ENCODE measurements around the gene ERC2. TPM values are rescaled to one million over a fixed set of nuclear protein-coding genes. Genes with fewer than 3 reads are reported as not detected.

Gene ERC2
- total and polyA plus RNA-seq, 2 of the 13 experiments (the other 11 are each of a cell fraction or from before 2014, with no cell fraction given), result 0.16 to 0.22 TPM

DNA sequence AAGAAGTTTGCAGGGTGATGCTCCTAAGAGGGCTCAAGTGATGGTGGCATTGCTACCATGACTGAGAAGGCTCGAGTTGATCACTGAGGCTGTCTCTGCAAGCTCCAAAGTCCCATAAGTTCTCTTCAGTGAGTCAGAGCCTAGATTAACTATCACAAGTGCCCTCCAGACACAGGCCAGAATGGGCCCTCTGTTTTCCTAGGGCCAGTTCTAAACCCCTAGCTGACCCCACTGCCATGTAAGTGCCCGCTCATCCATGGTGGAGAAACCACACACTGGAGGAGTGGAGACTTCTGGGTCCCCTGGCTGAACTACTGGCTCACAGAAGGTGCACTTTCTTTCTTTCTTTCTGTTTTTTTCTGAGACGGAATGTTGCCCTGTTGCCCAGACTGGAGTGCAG, 893.6 kb downstream of the ERC2 start (continued):
- no peak for TF ChIP-seq STAG1 (CRISPR knock-in tag; IDR thresholded peaks at IDR 0.05)

DNA sequence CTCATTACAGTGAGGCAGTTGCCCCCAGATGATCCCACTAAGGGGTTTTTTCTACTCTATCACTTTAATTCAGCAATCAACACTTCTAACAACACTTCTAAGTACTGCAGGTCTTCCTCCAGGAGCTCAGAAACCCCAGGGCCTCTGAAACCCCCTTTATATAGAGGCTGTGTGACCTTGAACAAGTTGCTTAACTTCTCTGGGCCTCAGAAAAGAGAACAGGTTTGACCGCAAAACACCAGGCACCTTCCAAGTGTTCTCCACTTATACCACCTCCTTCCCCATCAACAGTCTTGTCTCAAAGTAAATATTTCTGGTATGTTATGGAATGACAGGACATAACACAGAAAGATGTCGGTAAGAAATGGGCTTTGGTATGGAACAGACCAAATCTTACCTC, 895.5 kb downstream of the ERC2 start:
- POLR2A ChIA-PET, result no interaction called here

More for the DNA sequence above, 895.5 kb downstream of the ERC2 start:
- Histone ChIP-seq H3K4me2 (ENCODE audit: low read depth, low read length) (no peak overlapping the region), H4K20me1 (ENCODE audit: insufficient read depth, low read length) (no peaks in the 10 kb centered on the region), H3K27ac (ENCODE audit: extremely low read length, insufficient read depth, low read length) (no peak overlapping the region), H3K27me3 (ENCODE audit: control insufficient read depth in 1 of 2, insufficient read depth in 2 of 2, low read length in 2 of 2) (no peaks in the 10 kb centered on the region; a peak in 1 of 5 replicates), H3K79me2 (ENCODE audit: insufficient read depth, low read length) (no peaks in the 10 kb centered on the region), H3K36me3 (replicated peaks in 1 of 2; ENCODE audit: control insufficient read depth in 1 of 2, insufficient read depth in 2 of 2, low read length in 2 of 2) (no peaks in the 10 kb centered on the region), H2AFZ (ENCODE audit: low read length) (no peak overlapping the region), H3K9me3 (ENCODE audit: low read length) (no peaks in the 10 kb centered on the region), H3K9ac (ENCODE audit: insufficient read depth, low read depth, low read length) (no peak overlapping the region), H3K4me3 (replicated peaks in 1 of 3; ENCODE audit: insufficient read depth in 1 of 3, low read depth in 2 of 3, low read length in 3 of 3) (no peak overlapping the region), H3K4me1 (ENCODE audit: insufficient read depth, low read length) (no peaks in the 10 kb centered on the region)
- intact Hi-C loops (cut with micrococcal nuclease; ENCODE audit: unreplicated experiment), result no loop called here
- CTCF ChIA-PET (ENCODE audit: low intra/inter-chr PET ratio, low total read pairs), result no interaction called here
- ATAC-seq (no peak), FAIRE-seq (no peak), DNase-seq (ENCODE audit: low spot score) (no peak)
- TF ChIP-seq HMG20A (CRISPR knock-in tag; IDR thresholded peaks at IDR 0.05; ENCODE audit: borderline replicate concordance), result no peak
- no peak for TF ChIP-seq SRY (CRISPR knock-in tag; IDR thresholded peaks at IDR 0.05)
- no peak for TF ChIP-seq PHF20 (CRISPR knock-in tag; IDR thresholded peaks at IDR 0.05)
- TF ChIP-seq, protein P1, sequence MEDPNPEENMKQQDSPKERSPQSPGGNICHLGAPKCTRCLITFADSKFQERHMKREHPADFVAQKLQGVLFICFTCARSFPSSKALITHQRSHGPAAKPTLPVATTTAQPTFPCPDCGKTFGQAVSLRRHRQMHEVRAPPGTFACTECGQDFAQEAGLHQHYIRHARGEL (CRISPR knock-in tag; IDR thresholded peaks at IDR 0.05), result no peak
- TF ChIP-seq MIXL1 (CRISPR knock-in tag; IDR thresholded peaks at IDR 0.05), result no peak
- TF ChIP-seq HOXA3 (CRISPR knock-in tag; IDR thresholded peaks at IDR 0.05), result no peak
- TF ChIP-seq KLF9 (CRISPR knock-in tag; IDR thresholded peaks at IDR 0.05; ENCODE audit: low read depth), result no peak
- TF ChIP-seq SP1 (IDR thresholded peaks at IDR 0.05), result no peak
- no peak for TF ChIP-seq SP1 (CRISPR knock-in tag; IDR thresholded peaks at IDR 0.05)
- TF ChIP-seq SMAD9 (CRISPR knock-in tag; IDR thresholded peaks at IDR 0.05), result no peak
- TF ChIP-seq KAT2B (IDR thresholded peaks at IDR 0.05; ENCODE audit: borderline replicate concordance, low read depth, low read length), result no peak
- TF ChIP-seq, protein P2, sequence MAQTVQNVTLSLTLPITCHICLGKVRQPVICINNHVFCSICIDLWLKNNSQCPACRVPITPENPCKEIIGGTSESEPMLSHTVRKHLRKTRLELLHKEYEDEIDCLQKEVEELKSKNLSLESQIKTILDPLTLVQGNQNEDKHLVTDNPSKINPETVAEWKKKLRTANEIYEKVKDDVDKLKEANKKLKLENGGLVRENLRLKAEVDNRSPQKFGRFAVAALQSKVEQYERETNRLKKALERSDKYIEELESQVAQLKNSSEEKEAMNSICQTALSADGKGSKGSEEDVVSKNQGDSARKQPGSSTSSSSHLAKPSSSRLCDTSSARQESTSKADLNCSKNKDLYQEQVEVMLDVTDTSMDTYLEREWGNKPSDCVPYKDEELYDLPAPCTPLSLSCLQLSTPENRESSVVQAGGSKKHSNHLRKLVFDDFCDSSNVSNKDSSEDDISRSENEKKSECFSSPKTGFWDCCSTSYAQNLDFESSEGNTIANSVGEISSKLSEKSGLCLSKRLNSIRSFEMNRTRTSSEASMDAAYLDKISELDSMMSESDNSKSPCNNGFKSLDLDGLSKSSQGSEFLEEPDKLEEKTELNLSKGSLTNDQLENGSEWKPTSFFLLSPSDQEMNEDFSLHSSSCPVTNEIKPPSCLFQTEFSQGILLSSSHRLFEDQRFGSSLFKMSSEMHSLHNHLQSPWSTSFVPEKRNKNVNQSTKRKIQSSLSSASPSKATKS (CRISPR knock-in tag; IDR thresholded peaks at IDR 0.05), result no peak
- TF ChIP-seq ZFYVE20 (CRISPR knock-in tag; IDR thresholded peaks at IDR 0.05; ENCODE audit: borderline replicate concordance, low read depth), result no peak
- TF ChIP-seq, protein P3, sequence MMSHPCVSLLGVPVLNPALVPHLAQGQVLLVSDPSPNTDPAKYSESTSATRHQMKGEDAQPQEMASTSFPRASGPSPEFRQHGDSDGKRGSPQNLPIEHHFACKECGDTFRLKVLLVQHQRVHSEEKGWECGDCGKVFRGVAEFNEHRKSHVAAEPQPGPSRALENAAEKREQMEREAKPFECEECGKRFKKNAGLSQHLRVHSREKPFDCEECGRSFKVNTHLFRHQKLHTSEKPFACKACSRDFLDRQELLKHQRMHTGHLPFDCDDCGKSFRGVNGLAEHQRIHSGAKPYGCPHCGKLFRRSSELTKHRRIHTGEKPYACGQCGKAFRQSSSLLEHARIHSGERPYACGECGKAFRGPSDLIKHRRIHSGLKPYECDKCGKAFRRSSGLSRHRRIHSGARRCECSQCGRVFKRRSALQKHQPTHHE (CRISPR knock-in tag; IDR thresholded peaks at IDR 0.05; ENCODE audit: borderline replicate concordance), result no peak
- TF ChIP-seq TBL1XR1 (IDR thresholded peaks at IDR 0.05; ENCODE audit: borderline replicate concordance, low read length, partially characterized antibody), result no peak
- TF ChIP-seq ZBTB3 (CRISPR knock-in tag; IDR thresholded peaks at IDR 0.05; ENCODE audit: borderline replicate concordance, low read depth), result no peak
- no peak for TF ChIP-seq FOXO1 (CRISPR knock-in tag; IDR thresholded peaks at IDR 0.05)
- in situ Hi-C loops (cut with HindIII; ENCODE audit: extremely low pct_ligation_motif_present, low pct_unique_long_range_greater_than_20kb), result no loop called here
- WGBS (ENCODE audit: low lambda C conversion rate), result 62% methylated on average over 2 of the region's 2 CpGs
- no TSS peak for BruUV-seq (replicated peaks)
